Effector memory CD8-positive, alpha-beta T cell (primary cell): ENCODE results near the gene KRTAP4-11.
"Not testable (repeated sequence)": the region's sequence is repeated elsewhere in the genome, so short reads cannot be mapped to it uniquely, and the experiment has no call there.

Source experiments
- ATAC-seq: fragments of 150-1000 bp; cut with Tn5 transposase; replicated peaks from 2 replicates; pipeline ENCODE4 v1.10.0; 2021; ENCODE audit warnings: mild to moderate bottlenecking, moderate library complexity
- DNase-seq, 3 experiments: peaks; one replicate each; pipeline ENCODE4 v3.0.0; 2021
- H3K27ac Mint-ChIP-seq, 2 donors: one replicate each; pipeline ENCODE4 v1.8.0; 2022; ENCODE audit warnings: mild to moderate bottlenecking in 2 of 2, mixed read lengths in 2 of 2, moderate library complexity in 2 of 2
- H3K27me3 Mint-ChIP-seq, 2 donors: one replicate each; pipeline ENCODE4 v1.8.0; 2022; ENCODE audit warnings: mixed read lengths in 2 of 2
- H3K36me3 Mint-ChIP-seq: one replicate; pipeline ENCODE4 v1.8.0; 2022; ENCODE audit warnings: mild to moderate bottlenecking, moderate library complexity, mixed read lengths; ENCODE audit not compliant: insufficient read depth
- H3K4me1 Mint-ChIP-seq, 2 donors: one replicate each; pipeline ENCODE4 v1.8.0; 2022; ENCODE audit warnings: low read depth in 2 of 2, mixed read lengths in 2 of 2
- H3K4me3 Mint-ChIP-seq, 2 donors: one replicate each; pipeline ENCODE4 v1.8.0; 2022; ENCODE audit warnings: mild to moderate bottlenecking in 2 of 2, mixed read lengths in 2 of 2, moderate library complexity in 2 of 2
- H3K9me3 Mint-ChIP-seq, 2 donors: one replicate each; pipeline ENCODE4 v1.8.0; 2022; ENCODE audit warnings: mixed read lengths in 2 of 2
- total RNA-seq, 9 experiments: gene quantifications; one replicate each; lab custom pipeline; 2026; lab: John Stamatoyannopoulos, UW

Gene KRTAP4-11
- 0 reads per million in 9 experiments for total RNA-seq

DNA sequence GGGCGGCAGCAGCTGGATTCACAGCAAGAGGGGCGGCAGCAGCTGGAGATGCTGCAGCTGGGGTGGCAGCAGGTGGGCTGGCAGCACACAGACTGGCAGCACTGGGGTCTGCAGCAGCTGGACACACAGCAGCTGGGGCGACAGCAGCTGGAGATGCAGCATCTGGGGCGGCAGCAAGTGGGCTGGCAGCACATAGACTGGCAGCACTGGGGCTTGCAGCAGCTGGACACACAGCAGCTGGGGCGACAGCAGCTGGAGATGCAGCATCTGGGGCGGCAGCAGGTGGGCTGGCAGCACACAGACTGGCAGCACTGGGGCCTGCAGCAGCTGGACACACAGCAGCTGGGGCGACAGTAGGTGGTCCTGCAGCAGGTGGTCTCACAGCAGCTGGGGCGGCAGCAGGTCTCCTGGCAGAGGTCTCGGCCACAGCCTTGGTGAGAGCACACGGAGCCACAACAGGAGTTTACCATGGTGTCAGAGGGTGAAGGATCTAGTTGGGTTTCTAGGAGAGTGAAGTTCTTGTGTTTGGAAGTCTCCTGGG lies at the start of gene KRTAP4-11:
KRTAP4-11 (minus strand) TSS at position 528 of the 541 bp plus-strand sequence; CDS start at position 470, 58 bp downstream.
- Mint-ChIP-seq H3K27me3 (peaks cover 39 to 52% of the 10 kb centered on the region in 2 donors), H3K4me1 (peaks cover 12 to 22% of the 10 kb centered on the region in 2 donors)
- DNase-seq, H3K9me3 Mint-ChIP-seq, H3K4me3 Mint-ChIP-seq, ATAC-seq, H3K27ac Mint-ChIP-seq, H3K36me3 Mint-ChIP-seq: not testable (repeated sequence)

DNA sequence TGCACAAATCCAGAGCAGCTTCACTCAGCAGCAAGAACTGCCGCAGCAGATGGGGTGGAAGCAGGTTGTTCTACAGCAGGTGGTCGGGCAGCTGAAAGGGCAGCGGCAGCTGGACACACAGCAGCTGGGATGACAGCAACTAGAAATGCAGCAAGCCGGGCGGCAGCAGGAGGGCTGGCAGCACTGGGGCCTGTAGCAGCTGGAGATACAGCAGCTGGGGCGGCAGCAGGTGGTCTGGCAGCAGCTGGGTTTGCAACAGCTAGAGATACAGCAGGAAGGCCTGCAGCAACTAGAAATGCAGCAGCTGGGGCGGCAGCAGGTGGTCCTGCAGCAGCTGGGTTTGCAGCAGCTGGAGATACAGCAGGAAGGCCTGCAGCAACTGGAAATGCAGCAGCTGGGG lies 49.4 kb upstream of the KRTAP4-11 start:
- no peaks in the 10 kb centered on the region for H3K9me3 Mint-ChIP-seq
- peaks cover 0 to 2% of the 10 kb centered on the region in 2 donors for H3K4me1 Mint-ChIP-seq
- no peaks in the 10 kb centered on the region for H3K36me3 Mint-ChIP-seq
- no peak for ATAC-seq
- H3K27me3 Mint-ChIP-seq = peaks cover 12 to 23% of the 10 kb centered on the region in 2 donors
- DNase-seq = no peak
- no peak overlapping the region for H3K4me3 Mint-ChIP-seq
- no peak overlapping the region for H3K27ac Mint-ChIP-seq

DNA sequence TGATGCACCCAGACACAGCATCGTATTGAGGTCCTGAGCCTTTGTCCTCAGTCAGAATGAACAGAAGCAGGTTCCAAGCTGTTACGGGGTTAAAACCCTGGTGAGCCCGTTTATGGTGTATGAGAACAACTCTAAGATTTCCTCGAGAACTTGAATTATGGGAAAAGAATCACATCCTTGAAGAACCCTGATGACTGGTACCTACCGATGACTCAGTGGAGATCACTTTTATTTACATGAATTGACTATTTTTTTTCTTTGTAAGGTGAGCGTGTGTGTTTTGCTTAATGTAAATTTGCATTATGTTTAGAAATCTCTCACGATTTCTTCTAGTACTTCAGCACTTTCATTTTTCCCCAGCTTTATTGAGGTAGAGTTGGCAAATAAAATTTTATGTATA lies 45.7 kb upstream of the KRTAP4-11 start:
- ATAC-seq (no peak), DNase-seq (no peak)
- H3K4me1 Mint-ChIP-seq = peaks cover 0 to 2% of the 10 kb centered on the region in 2 donors
- no peaks in the 10 kb centered on the region for H3K36me3 Mint-ChIP-seq
- peaks cover 17 to 29% of the 10 kb centered on the region in 2 donors for H3K27me3 Mint-ChIP-seq
- H3K4me3 Mint-ChIP-seq = no peak overlapping the region
- no peak overlapping the region for H3K27ac Mint-ChIP-seq
- no peaks in the 10 kb centered on the region for H3K9me3 Mint-ChIP-seq

DNA sequence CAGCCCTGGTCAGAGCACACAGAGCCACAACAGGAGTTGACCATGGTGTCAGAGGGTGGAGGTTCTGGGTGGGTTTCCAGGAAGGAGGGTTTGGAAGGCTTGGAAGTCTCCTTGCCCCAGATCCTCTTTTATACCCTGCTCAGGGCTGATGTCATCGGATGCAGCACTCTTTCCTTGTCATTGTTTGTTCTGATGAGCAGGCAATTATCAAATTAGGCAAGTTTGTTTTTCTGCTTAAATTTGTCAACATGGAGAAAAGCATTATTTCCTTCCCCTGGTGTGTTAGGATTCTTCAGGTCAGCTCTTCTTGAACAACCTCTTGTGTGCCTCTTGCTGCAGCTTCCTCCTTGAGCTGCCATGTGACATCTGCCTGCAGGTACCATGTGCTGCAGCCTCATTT lies 42.5 kb upstream of the KRTAP4-11 start, which contains the start of gene KRTAP4-4:
KRTAP4-4 (minus strand) TSS at position 101 of the 400 bp plus-strand sequence; CDS start at position 44, 57 bp downstream.
- Mint-ChIP-seq H3K4me1 (no peaks in the 10 kb centered on the region), H3K4me3 (no peak within 1 kb of the TSS), H3K36me3 (no peaks in the 10 kb centered on the region), H3K27me3 (peaks cover 47 to 57% of the 10 kb centered on the region in 2 donors), H3K9me3 (no peaks in the 10 kb centered on the region), H3K27ac (no peak within 1 kb of the TSS)
- DNase-seq (no peak), ATAC-seq (no peak)

DNA sequence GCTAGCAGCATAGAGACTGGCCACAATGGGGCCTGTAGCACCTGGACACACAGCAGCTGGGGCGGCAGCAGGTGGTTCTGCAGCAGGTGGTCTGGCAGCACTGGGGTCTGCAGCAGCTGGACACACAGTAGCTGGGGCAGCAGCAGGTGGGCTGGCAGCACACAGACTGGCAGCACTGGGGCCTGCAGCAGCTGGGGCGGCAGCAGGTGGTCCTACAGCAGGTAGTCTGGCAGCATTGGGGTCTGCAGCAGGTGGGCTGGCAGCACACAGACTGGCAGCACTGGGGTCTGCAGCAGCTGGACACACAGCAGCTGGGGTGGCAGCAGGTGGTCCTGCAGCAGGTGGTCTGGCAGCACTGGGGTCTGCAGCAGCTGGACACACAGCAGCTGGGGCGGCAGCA lies 42.0 kb upstream of the KRTAP4-11 start:
- not testable (repeated sequence) for DNase-seq, H3K4me3 Mint-ChIP-seq, H3K4me1 Mint-ChIP-seq, H3K9me3 Mint-ChIP-seq, H3K27ac Mint-ChIP-seq, ATAC-seq, H3K36me3 Mint-ChIP-seq
- H3K27me3 Mint-ChIP-seq = peaks cover 48 to 60% of the 10 kb centered on the region in 2 donors

DNA sequence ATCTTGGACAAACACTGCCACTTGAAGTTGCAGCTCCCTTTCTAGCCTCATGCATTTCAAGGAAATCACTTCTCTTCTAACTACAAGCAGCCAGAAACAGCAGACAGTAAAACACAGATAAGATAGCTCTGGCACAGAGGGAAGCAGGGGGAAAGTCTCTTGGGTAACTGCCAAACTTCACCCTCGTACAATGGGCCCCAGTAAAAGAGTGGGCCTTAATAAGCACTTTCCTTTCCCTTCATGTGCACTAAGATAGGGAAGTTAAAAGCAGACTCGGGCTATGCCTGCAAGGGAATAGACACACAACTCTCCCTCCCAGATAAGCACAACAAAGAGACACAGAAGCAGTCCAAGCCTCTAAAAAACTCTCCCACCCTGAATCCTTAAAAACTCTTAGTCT lies 35.7 kb upstream of the KRTAP4-11 start:
- Mint-ChIP-seq H3K36me3 (peaks cover 3% of the 10 kb centered on the region), H3K27ac (no peak overlapping the region), H3K27me3 (peaks cover 50 to 58% of the 10 kb centered on the region in 2 donors), H3K4me1 (peaks cover 0 to 2% of the 10 kb centered on the region in 2 donors), H3K4me3 (no peak overlapping the region), H3K9me3 (no peaks in the 10 kb centered on the region)
- no peak for ATAC-seq
- no peak for DNase-seq

DNA sequence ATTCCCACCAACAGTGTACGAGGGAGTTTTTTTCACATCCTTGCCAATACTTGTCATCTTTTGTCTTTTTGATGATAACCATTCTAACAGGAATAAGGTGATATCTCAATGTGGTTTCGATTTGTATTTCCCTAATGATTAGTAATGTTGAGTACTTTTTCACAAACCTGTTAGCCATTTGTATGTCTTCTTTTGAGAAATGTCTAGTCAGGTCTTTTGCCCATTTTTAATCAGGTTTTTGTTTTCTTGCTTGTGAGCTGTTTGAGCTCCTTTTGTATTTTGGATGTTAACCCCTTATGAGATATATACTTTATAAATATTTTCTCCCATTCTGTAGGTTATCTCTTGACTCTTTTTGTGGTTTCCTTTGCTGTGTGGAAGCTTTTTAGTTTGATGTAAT lies 33.4 kb upstream of the KRTAP4-11 start:
- Mint-ChIP-seq H3K9me3 (no peaks in the 10 kb centered on the region), H3K27ac (no peak overlapping the region), H3K4me3 (no peak overlapping the region), H3K36me3 (peaks cover 3% of the 10 kb centered on the region), H3K4me1 (peaks cover 0 to 2% of the 10 kb centered on the region in 2 donors), H3K27me3 (peaks cover 33 to 42% of the 10 kb centered on the region in 2 donors)
- ATAC-seq = no peak
- DNase-seq = no peak

DNA sequence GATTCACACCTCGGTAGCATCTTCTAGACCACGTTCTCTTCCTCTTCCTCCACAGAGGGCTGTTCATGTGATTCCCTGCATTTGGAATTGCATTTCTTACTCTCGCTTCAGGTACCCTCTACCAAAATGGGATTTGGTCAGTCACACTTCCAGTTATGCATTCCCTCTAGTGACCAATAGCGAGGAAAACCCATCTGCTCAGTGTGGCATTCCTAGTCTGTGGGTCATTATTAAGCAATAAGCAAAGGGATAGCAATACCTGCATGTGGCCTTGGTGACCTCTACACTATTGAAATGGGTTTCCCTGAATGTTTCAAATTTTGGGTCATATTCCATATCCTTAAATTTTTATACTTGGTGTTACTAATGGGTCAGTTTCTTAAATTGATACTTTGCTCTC lies 31.9 kb upstream of the KRTAP4-11 start:
- Mint-ChIP-seq H3K27me3 (peaks cover 30% of the 10 kb centered on the region in 2 donors), H3K4me1 (peaks cover 0 to 2% of the 10 kb centered on the region in 2 donors), H3K27ac (no peak overlapping the region), H3K4me3 (no peak overlapping the region), H3K36me3 (peaks cover 3% of the 10 kb centered on the region), H3K9me3 (no peaks in the 10 kb centered on the region)
- DNase-seq (no peak), ATAC-seq (no peak)

DNA sequence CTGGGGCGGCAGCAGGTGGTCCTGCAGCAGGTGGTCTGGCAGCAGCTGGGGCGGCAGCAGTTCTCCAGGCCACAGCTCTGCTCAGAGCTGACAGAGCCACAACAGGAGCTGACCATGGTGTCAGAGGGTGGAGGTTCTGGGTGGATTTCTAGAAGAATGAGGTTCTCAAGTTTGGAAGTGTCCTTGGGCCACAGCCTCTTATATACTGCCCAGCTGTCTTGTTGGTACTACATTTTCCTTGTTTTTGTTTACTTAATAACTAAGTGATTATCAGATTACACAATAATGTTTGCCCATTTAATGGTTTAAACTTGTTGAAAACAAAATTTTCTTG lies 31.4 kb upstream of the KRTAP4-11 start, which contains the start of gene KRTAP4-5:
KRTAP4-5 (minus strand) TSS at position 174 of the 334 bp plus-strand sequence; CDS start at position 116, 58 bp downstream.
- Mint-ChIP-seq H3K4me1 (peaks cover 0 to 2% of the 10 kb centered on the region in 2 donors), H3K36me3 (peaks cover 3% of the 10 kb centered on the region), H3K27ac (no peak within 1 kb of the TSS), H3K9me3 (no peaks in the 10 kb centered on the region), H3K27me3 (peaks cover 28 to 29% of the 10 kb centered on the region in 2 donors), H3K4me3 (no peak within 1 kb of the TSS)
- DNase-seq (no peak), ATAC-seq (no peak)

DNA sequence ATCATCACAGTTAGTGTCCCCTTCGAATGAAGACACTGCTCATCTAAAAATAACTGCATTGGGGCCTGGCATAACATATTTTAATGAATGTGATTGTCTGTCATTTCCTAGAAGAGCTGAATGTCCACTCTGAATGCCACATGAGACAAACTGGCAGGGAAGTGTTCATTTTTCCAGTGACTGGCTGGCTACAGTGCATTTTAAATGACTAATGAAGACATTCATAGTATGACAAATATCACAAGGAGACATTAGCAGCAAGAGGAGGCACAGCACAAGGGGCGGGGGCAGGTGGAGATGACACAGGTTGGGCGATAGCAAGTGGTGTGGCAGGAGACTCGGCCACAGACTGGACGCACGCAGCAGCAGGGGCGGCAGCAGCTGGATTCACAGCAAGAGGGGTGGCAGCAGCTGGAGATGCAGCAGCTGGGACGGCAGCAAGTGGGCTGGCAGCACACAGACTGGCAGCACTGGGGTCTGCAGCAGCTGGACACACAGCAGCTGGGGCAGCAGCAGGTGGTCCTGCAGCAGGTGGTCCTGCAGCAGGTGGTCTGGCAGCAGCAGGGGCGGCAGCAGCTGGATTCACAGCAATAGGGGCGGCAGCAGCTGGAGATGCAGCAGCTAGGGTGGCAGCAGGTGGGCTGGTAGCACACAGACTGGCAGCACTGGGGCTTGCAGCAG lies 30.9 kb upstream of the KRTAP4-11 start:
- not testable (repeated sequence) for H3K27ac Mint-ChIP-seq, H3K4me1 Mint-ChIP-seq, DNase-seq, H3K4me3 Mint-ChIP-seq, H3K9me3 Mint-ChIP-seq, ATAC-seq, H3K36me3 Mint-ChIP-seq
- peaks cover 23 to 24% of the 10 kb centered on the region in 2 donors for H3K27me3 Mint-ChIP-seq

DNA sequence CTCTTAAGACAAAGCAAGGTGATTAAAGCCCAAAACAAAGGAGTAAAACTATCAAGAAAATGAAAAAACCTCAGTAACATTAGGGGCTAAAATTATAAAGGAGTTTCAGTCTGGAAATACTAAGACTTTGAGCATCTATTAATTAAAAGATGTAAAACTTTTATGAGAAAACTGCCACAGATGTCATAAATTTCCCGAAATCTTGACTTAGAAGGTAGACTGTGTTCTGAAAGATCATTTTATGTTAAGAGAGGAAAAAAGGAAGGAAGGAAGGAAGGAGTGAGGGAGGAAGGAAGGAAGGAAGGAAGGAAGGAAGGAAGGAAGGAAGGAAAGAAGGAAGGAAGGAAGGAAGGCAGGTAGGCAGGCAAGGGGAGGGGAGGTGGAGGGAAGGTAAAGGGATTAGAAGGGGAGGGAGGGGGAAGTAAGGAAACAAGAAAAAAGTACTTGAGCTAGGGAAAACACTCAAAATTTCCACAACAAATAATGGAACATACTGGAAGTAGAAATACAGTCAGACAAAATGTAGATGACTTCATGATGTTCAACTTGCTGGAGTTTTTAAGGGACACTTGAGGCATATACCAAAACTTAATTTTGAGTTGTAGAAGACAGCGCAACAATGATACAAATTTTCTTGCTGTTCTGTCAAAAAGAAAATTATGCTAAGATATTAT lies 29.5 kb upstream of the KRTAP4-11 start:
- peaks cover 3% of the 10 kb centered on the region for H3K36me3 Mint-ChIP-seq
- DNase-seq (no peak), ATAC-seq (no peak)
- peaks cover 4 to 11% of the 10 kb centered on the region in 2 donors for H3K9me3 Mint-ChIP-seq
- peaks cover 0 to 2% of the 10 kb centered on the region in 2 donors for H3K4me1 Mint-ChIP-seq
- H3K27me3 Mint-ChIP-seq = peaks cover 12 to 16% of the 10 kb centered on the region in 2 donors
- no peak overlapping the region for H3K4me3 Mint-ChIP-seq
- no peak overlapping the region for H3K27ac Mint-ChIP-seq

DNA sequence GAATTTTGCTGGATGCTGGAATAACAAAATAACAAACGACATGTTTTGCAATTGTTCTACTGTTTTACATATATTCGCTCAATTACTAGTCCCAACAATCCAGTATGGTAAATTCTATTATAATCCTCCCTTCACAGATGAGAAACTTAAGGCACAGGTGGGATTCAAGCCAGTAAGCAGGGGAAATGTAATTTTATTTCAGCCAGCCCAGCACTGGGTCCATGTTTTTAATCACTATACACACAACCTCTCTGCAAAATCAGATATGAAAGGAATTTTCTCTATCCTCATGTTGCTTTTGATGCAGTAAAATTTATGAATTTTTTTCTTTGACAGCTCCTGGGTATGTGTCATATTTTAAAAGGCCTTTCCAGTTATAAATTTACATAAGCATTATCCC lies 27.1 kb upstream of the KRTAP4-11 start:
- Mint-ChIP-seq H3K27ac (no peak overlapping the region), H3K36me3 (peaks cover 3% of the 10 kb centered on the region), H3K4me3 (no peak overlapping the region), H3K4me1 (peaks cover 0 to 2% of the 10 kb centered on the region in 2 donors), H3K9me3 (peaks cover 4 to 15% of the 10 kb centered on the region in 2 donors), H3K27me3 (peaks cover 20 to 23% of the 10 kb centered on the region in 2 donors)
- no peak for DNase-seq
- ATAC-seq = no peak

DNA sequence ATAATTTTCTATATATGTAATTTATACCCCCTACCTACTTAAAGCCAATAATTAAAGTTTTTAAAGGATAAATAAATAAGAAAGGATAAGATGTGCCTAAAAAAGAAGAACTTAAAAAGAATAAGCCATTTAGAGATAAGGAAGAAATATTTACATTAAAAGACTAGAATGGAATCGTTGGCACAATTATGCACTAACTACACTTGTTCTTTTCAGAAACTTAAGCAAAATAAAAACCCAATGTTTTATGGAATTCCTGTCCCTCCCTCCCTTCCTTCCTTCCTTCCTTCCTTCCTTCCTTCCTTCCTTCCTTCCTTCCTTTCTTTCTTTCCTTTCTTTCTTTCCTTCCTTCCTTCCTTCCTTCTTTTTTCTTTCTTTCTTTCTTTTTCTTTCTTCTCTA lies 26.7 kb upstream of the KRTAP4-11 start:
- Mint-ChIP-seq H3K27me3 (peaks cover 24% of the 10 kb centered on the region in 2 donors), H3K36me3 (peaks cover 3% of the 10 kb centered on the region), H3K27ac (no peak overlapping the region), H3K9me3 (peaks cover 4 to 17% of the 10 kb centered on the region in 2 donors), H3K4me3 (no peak overlapping the region), H3K4me1 (peaks cover 0 to 2% of the 10 kb centered on the region in 2 donors)
- DNase-seq = no peak
- no peak for ATAC-seq
